Measurements from ENCODE around the gene PLA2G15.

PLA2G15 gene

DNA sequence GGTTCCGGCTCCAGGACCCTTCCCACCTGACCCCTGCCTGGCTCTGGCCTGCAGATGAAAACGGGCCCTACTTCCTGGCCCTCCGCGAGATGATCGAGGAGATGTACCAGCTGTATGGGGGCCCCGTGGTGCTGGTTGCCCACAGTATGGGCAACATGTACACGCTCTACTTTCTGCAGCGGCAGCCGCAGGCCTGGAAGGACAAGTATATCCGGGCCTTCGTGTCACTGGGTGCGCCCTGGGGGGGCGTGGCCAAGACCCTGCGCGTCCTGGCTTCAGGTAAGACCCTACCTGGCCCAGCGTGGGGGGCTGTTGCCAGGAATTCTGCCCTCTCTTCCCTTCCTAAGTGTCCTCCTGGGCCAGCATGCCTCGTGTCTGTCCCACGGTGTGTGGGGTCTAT, 10.5 kb downstream of the PLA2G15 start:
- DNase-seq = no peak

DNA sequence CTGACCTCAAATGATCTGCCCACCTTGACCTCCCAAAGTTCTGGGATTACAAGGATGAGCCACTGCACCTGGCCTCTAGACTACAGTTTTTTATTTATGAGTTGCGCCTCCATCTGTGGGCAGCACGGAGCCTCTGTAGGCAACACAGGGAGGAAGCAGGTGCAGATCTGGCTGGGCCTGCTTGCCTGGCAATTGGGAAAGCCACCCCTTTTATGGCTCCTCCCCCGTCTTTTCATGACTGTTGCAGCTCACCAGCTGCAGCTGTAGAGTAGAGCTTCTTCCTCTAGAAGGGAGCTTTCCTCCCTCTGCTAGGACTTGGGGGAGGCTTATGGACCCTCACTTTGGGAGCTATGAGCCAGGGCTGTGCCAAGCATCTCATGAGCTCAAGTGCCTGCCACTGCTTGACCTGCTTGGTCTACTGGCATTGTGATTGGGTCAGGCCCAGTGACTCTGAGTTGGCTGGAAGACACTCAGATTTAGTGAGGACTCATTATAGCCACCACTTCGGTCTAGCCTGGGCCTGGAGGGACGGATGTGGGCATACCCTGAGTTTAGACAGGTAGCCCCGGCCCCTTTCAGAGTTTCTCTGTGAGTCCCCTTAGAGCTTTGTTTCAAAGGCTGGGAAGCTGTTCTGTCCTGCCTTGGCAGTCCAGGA, 12.2 kb downstream of the PLA2G15 start:
- peak; percentile 55 for DNase-seq

DNA sequence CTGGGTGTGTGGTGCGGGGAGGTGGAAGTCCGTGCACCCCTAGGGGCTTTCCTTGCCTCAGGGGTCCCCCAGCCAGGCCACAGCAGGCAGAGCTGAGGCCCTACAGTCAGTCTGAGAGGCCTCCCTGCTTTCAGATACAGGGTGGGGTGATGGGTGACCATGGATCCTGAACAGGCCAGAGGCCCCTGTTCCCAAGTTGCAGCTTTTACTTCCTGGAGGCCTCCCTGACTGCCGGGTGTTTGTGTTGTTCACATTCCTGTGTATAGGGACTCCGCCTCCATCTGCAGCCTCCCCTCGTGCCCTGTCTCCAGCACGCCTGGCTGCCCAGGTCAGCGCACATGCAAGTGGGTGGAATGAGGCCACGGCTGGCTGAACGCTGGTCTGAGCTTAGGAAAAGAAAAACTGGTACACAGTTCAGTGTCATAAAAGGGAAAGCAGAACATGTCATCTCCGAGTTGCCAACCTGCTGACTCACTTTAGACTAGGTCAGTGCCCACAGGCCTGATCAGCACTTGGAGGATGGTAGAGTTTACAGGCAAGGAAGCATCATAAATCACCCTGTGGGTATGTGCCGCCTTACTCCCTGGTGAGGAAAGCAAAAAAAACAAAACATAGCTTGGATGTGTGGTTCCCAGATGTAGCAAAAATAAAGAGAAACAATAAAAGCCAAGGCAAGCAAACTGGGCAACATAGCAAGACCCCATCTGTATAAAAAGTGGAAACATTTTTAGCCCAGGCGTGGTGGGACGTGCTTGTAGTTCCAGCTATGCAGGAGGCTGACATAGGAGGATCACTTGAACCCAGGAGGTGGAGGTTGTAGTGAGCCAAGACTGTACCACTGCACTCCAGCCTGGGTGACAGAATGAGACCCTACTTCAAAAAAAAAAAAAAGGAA, 13.0 kb downstream of the PLA2G15 start:
- no peak for DNase-seq

- DNase-seq = no peak
Measured at GRCh38 chr16:68259007-68259825, 14.0 kb downstream of the PLA2G15 start.

DNA sequence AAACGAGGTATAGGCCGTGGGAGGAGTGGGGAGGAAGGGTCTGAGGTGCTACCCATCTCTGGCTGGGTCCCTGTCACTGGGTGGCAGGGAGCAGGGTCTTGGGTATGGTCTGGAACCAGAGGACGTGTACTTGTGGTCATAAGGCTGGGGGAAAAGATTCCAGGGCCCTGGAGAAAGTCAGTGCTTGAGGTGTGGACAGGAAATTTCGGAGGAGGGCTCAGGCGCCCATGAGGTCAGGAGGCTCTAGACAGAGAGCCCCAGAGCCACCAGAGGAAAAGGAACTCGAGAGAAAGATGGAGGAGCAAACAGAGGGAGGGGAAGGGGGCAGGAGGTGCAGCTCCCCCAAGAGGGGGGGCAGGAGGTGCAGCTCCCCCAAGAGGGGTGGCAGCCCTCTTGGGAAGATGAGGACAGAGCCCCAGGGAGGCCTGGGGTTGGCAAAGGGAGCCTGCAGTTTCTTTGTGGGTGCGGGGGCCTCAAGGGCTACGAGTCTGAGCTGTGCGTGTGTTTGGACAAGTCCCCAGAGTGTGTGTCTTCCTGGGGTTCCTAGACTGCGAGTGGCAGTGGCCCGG, 18.5 kb downstream of the PLA2G15 start:
- no peak for DNase-seq

DNA sequence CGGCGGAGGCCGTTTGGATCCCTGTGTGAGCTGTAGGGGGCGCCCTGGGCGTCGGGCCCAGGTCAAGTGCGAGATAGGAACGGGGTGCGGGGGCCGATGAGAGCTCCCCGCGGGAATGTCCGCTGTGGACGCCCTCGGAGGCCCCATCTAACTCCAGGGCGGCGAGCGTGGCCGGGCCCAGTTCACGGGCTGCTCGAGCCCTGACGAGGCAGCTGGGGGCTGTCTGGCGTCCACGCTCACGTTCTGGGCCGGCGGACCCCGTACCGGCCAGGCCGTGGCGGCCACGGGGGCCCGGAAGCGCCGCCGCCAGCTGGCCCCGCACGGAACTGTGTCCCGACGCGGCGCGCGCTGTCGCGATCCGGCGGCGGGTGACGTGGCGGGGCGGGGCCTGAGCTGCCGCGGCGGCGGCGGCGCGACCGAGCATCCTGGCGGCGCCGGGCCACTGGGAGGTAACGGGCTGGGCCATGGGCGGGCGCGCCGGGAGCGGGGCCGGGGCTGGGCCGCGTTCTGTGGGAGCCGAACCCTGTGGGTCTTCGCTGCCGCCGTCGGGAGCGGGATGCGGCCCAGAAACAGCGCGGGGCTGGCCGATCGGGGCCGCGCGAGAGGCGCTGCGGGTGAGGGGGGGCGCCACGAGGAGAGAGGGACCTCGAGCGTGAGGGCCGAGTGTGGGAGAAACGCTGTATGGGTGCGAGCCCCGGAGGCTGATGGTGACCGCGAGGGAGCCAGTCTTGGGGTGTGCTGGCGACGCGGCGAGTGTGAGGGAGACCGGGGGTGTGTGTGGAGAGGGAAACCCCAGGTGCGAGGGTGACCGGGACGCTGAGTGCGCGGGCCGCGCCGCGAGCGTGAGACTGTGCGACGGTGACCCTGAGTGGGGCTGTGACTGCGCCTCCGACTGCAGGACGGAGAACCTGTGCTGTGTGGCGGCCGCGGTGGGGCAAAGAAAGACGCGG, 19.2 kb downstream of the PLA2G15 start, which contains the start of gene SLC7A6:
TSS of gene SLC7A6 (plus strand) at position 399 of the 950 bp plus-strand sequence. CDS start 10,201 bp downstream, outside the sequence.
- DNase-seq = peak; percentile 40

GRCh38 chr16:68265078-68265920, 20.1 kb downstream of the PLA2G15 start:
- no peak for DNase-seq

- peak; percentile 39 for DNase-seq
Measured at GRCh38 chr16:68267612-68268405, 22.6 kb downstream of the PLA2G15 start.

DNA sequence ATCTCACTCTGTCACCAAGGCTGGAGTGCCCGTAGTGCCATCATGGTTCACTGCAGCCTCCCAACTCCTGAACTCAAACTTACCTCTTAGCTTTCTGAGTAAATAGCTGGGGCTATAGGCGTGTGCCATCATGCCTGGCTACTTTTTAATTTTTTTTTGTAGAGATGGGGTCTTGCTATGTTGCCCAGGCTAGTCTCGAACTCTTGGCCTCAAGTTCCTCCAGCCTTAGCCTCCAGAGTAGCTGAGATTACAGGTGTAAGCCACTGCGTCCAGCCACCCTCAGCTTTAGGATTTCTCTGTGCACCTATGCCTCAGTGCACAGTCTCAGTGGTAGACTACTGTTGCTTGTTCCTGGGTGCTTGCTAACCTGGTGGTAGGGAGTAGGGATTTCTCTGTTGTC, 24.6 kb downstream of the PLA2G15 start:
- DNase-seq = no peak

DNA sequence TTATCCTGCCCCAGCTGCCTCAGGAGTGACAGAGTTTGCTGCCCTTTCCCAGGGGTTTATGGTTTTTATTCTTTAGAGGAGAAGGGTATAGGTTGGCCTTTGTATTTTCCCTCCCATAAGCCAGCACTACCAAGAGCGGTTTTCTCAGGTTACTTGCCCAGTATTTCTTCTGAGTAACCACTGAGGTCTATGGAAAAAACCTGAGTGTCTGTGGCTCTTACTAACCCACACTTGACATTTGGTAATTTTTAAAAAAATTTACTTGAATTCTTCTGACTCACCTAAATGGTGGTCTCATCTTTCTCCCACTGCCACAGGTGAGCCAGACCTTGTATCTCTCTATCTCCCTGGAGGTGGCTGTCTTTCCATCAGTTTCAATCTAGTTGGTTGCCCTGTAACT, 25.2 kb downstream of the PLA2G15 start:
- no peak for DNase-seq

GRCh38 chr16:68272507-68273209, 27.5 kb downstream of the PLA2G15 start:
- peak; percentile 76 for DNase-seq

DNA sequence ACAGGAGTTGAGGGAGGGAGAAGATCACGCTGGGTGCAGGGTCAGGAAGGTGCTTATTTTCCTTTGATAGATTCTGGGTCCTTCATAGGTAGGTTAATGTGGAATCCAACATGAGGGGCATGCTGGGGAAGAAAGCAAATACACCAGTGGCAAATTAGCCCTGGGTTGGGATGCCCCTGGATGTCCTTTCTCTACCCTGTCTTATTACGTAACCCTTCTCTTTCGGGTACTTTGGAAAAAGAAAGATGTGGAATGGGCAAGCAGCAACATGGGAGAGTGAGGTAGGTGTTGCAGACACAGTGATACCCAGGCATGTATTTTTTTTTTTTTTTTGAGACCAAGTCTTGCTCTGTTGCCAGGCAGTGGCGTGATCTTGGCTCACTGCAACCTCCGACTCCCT, 28.3 kb downstream of the PLA2G15 start:
- DNase-seq = no peak

DNA sequence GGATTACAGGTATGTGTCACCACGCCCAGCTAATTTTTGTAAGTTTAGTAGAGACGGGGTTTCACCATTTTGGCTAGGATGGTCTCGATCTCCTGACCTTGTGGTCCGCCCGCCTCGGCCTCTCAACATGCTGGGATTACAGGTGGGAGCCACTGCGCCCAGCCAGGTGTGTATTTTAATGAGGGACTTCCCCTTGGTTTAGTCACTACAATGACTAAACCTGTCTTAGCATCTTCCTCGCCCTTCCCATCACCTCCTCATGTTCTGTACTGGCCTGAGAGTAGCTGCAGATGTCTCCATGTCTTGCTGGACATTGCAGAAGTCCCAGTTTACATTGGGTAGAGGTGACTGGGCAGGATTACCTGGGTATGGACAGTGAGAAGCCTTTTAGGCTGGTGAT, 28.7 kb downstream of the PLA2G15 start:
- no peak for DNase-seq

- DNase-seq = no peak
Measured at GRCh38 chr16:68274441-68274840, 29.3 kb downstream of the PLA2G15 start.

DNA sequence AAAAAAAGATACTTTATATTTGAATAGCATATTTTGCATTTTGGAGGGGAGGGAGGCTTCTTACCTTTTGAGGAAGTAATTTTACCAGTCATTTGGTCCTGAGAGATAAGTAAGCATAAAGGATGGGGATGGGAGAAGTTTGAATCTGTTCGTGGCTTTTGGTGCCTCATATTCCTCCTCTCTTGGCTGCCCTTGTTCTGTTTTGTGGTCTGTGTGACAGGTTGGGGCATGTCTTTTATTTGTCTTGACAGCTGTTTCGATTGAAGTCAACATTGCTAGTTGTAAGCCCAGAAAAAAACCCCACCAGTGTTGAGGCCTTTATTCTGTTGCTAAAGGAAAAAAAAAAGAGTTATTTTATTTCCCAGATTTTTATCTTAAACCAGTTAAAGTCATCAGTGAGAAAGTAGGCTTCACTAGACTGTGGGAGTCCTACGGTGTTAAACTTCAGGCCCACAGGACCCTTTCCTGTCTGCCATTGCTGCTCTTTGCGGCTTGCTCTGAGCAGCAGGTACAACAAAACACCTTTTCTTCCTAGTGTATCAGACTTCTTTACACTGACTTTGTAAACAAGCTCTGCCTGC, 30.5 kb downstream of the PLA2G15 start:
- peak; percentile 50 for DNase-seq

DNA sequence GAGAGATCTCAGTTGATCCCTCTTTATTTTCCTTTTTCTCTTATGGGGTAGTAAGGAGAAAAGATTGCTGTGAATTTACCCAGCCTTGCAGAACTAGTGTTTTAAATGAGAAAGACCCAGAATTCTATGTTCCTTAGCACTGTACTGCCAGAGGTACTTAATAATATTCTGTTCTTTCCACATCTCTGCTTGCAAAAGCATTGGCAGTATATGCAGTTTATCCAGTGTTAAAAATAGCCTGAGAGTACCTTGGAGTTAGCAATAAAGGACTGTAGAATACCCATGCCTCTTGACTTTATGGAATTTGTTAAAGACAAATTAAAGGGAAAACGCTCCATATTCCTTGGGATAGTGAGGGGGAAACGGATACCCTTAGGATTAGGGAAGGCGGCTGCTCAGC, 31.1 kb downstream of the PLA2G15 start:
- DNase-seq = no peak

- no peak for DNase-seq
Measured at GRCh38 chr16:68279726-68280558, 34.8 kb downstream of the PLA2G15 start.
